Measurements from ENCODE around the gene CDK5RAP1. TPM values are rescaled to one million over a fixed set of nuclear protein-coding genes. Genes with fewer than 3 reads are reported as not detected.

CDK5RAP1 gene
- total and polyA plus RNA-seq, 2 donors (not counting 3 experiments of a cell fraction or from before 2014, with no cell fraction given): 30.8 to 36.5 TPM

GRCh38 chr20:33312583-33312982 is 88.7 kb downstream of the CDK5RAP1 start:
- H2AFZ ChIP-seq (ENCODE audit: low read depth, low read length): no peak overlapping the region
- CTCF ChIA-PET: no interaction called here
- FAIRE-seq: no peak

DNA sequence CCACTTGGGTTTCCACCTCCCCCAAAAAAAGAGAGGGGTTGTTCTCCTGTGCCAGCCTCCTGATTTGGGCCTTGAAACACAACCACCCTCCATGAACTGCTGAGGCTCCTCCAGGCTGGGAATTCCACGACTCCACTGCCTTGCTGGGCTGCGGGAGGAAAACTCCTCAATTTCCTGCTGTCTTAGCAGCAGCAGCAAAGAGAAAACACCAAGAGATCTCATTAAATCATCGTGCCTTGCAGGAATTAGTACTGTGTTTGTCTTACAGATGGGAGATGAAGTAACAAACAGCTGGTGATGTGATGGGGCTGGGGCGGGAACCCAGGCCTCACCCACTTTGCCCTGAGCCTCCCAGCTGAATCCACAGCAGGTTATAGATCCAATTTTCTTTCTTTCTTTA is 89.3 kb downstream of the CDK5RAP1 start:
- Histone ChIP-seq H3K9ac (replicated peaks; ENCODE audit: extremely low read depth, insufficient read depth, low read length) (no peak overlapping the region), H3K9me1 (replicated peaks; ENCODE audit: control insufficient read depth, extremely low read depth, insufficient read depth, low read length) (no peaks in the 10 kb centered on the region), H2AFZ (ENCODE audit: low read depth, low read length) (no peak overlapping the region), H3K4me3 (replicated peaks in 1 of 3; ENCODE audit: insufficient read depth in 1 of 3, low read depth in 1 of 3, low read length in 3 of 3) (no peak overlapping the region), H3K9me3 (replicated peaks; ENCODE audit: control insufficient read depth, insufficient read depth, low read length) (no peaks in the 10 kb centered on the region), H3K79me2 (ENCODE audit: control insufficient read depth, insufficient read depth, low read length) (no peaks in the 10 kb centered on the region), H4K20me1 (replicated peaks; ENCODE audit: control insufficient read depth, extremely low read depth, insufficient read depth, low read length) (no peaks in the 10 kb centered on the region), H3K27ac (ENCODE audit: insufficient read depth, low read depth, low read length) (no peak overlapping the region), H3K4me2 (ENCODE audit: insufficient read depth, low read length) (no peak overlapping the region), H3K27me3 (ENCODE audit: control insufficient read depth in 2 of 2, insufficient read depth in 2 of 2, low read length in 2 of 2) (no peaks in the 10 kb centered on the region), H3K4me1 (ENCODE audit: control insufficient read depth, extremely low read depth, insufficient read depth, low read length) (no peaks in the 10 kb centered on the region), H3K36me3 (ENCODE audit: control insufficient read depth in 2 of 2, extremely low read depth in 1 of 2, insufficient read depth in 2 of 2, low read length in 2 of 2) (no peaks in the 10 kb centered on the region)
- intact Hi-C loops (cut with micrococcal nuclease) (no loop called here), dilution Hi-C loops (cut with MboI; ENCODE audit: extremely low pct_ligation_motif_present, low sequenced_read_pairs) (no loop called here)
- CTCF ChIA-PET: no interaction called here
- POLR2A ChIA-PET: no interaction called here
- DNase-seq (ENCODE audit: low read depth, low spot score): no peak
- BruUV-seq (replicated peaks): no TSS peak
- TF ChIP-seq POLR2A (IDR thresholded peaks at IDR 0.05; ENCODE audit: low read depth, low read length): no peak
- TF ChIP-seq EZH2 (IDR thresholded peaks at IDR 0.05; ENCODE audit: borderline replicate concordance, low read depth, low read length, severe bottlenecking): no peak
- no peak for TF ChIP-seq POLR2AphosphoS5 (IDR thresholded peaks at IDR 0.05; ENCODE audit: insufficient read depth, low read depth, low read length)
- no peak for TF ChIP-seq CTCF (IDR thresholded peaks at IDR 0.05; ENCODE audit: extremely low read depth in 1 of 2, insufficient read depth in 1 of 2, low read depth in 1 of 2, low read length in 2 of 2)
- TF ChIP-seq GATA2 (IDR thresholded peaks at IDR 0.05; ENCODE audit: insufficient read depth, insufficient read length, low read depth, low read length): no peak
- no peak for TF ChIP-seq JUN (IDR thresholded peaks at IDR 0.05; ENCODE audit: borderline replicate concordance, insufficient read depth, insufficient read length, low read depth)
- TF ChIP-seq FOS (IDR thresholded peaks at IDR 0.05; ENCODE audit: borderline replicate concordance, insufficient read depth, low read length): no peak
- TF ChIP-seq MYC (IDR thresholded peaks at IDR 0.05; ENCODE audit: low read depth, low read length): no peak
- TF ChIP-seq, protein P1, sequence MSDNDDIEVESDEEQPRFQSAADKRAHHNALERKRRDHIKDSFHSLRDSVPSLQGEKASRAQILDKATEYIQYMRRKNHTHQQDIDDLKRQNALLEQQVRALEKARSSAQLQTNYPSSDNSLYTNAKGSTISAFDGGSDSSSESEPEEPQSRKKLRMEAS (IDR thresholded peaks at IDR 0.05; ENCODE audit: insufficient read depth, insufficient read length): no peak
- no peak for FAIRE-seq

More at GRCh38 chr20:33312583-33312982, 88.7 kb downstream of the CDK5RAP1 start:
- no peaks in the 10 kb centered on the region for H3K9me1 ChIP-seq (replicated peaks; ENCODE audit: control insufficient read depth, extremely low read depth, insufficient read depth, low read length)
- H3K4me3 ChIP-seq (replicated peaks in 1 of 3; ENCODE audit: insufficient read depth in 1 of 3, low read depth in 1 of 3, low read length in 3 of 3): no peak overlapping the region
- H3K4me1 ChIP-seq (ENCODE audit: control insufficient read depth, extremely low read depth, insufficient read depth, low read length): no peaks in the 10 kb centered on the region
- H4K20me1 ChIP-seq (replicated peaks; ENCODE audit: control insufficient read depth, extremely low read depth, insufficient read depth, low read length): no peaks in the 10 kb centered on the region
- H3K9me3 ChIP-seq (replicated peaks; ENCODE audit: control insufficient read depth, insufficient read depth, low read length): no peaks in the 10 kb centered on the region
- no peaks in the 10 kb centered on the region for H3K79me2 ChIP-seq (ENCODE audit: control insufficient read depth, insufficient read depth, low read length)
- dilution Hi-C loops (cut with MboI; ENCODE audit: extremely low pct_ligation_motif_present, low sequenced_read_pairs) (no loop called here), intact Hi-C loops (cut with micrococcal nuclease) (no loop called here)
- no TSS peak for BruUV-seq (replicated peaks)
- no peaks in the 10 kb centered on the region for H3K36me3 ChIP-seq (ENCODE audit: control insufficient read depth in 2 of 2, extremely low read depth in 1 of 2, insufficient read depth in 2 of 2, low read length in 2 of 2)
- TF ChIP-seq GATA2 (IDR thresholded peaks at IDR 0.05; ENCODE audit: insufficient read depth, insufficient read length, low read depth, low read length) (no peak), MYC (IDR thresholded peaks at IDR 0.05; ENCODE audit: low read depth, low read length) (no peak), EZH2 (IDR thresholded peaks at IDR 0.05; ENCODE audit: borderline replicate concordance, low read depth, low read length, severe bottlenecking) (no peak)
- DNase-seq (ENCODE audit: low read depth, low spot score): no peak
- H3K4me2 ChIP-seq (ENCODE audit: insufficient read depth, low read length): no peak overlapping the region
- no peak overlapping the region for H3K27ac ChIP-seq (ENCODE audit: insufficient read depth, low read depth, low read length)
- POLR2A ChIA-PET: no interaction called here
- H3K9ac ChIP-seq (replicated peaks; ENCODE audit: extremely low read depth, insufficient read depth, low read length): no peak overlapping the region
- H3K27me3 ChIP-seq (ENCODE audit: control insufficient read depth in 2 of 2, insufficient read depth in 2 of 2, low read length in 2 of 2): peaks cover 0 to under 1% of the 10 kb centered on the region in 2 experiments

All from endothelial cell of umbilical vein (primary cell).